Stimulated activated CD4-positive, alpha-beta T cell treated with anti-CD3 and anti-CD28 coated beads, Interleukin-1b, Interleukin-23, amount 100 ng/mL, for 48 hours (primary cell): ENCODE measurements around the gene IGFL1.
A peak's percentile ranks its signal among the peaks of the same experiment; 100 is the strongest.
"Not testable (repeated sequence)": the region's sequence is repeated elsewhere in the genome, so short reads cannot be mapped to it uniquely, and the experiment has no call there.

Source experiments
- DNase-seq: peaks from one replicate; pipeline ENCODE4 v3.0.0-alpha.2; 2020

Gene IGFL1

DNA sequence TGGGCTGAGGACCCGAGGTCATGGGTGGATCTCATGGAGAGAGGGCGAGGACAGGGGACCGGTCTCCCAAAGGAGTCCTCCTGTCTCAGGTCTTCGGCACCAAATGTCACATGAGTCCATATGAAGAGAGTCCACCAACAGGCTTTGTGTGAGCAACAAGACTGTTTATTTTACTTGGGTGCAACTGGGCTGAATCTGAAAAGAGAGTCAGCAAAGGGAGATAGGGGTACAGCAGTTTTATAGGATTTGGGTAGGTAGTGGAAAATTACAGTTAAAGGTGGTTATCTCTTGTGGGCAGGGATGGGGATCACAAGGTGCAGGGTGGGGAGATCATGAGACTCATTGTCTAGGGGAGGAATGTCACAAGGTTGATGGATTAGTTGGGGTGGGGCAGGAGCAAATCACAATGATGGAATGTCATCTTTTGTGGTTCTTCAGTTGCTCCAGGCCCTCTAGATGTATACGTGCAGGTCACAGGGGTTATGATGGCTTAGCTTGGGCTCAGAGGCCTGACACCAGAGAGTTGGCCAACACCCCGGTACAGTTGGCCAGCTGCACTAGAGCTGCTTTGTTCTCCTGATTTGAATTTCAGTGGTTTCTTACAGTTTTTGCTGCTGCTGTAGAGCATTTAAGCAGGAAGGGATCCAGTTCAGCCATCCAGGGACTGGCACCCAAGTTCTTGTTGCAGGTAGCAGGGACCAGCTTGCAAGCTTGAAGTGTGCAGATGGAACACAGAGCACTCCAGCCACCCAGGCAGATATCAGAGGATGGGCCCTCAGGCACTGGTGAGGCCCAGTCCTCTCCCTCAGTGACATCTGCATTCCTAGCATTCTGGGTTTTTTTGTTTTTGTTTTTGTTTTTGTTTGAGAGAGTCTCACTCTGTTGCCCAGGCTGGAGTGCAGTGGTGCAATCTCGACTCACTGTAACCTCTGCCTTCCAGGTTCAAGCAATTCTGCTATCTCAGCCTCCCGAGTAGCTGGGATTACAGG lies 26.4 kb upstream of the IGFL1 start:
- DNase-seq: no peak

DNA sequence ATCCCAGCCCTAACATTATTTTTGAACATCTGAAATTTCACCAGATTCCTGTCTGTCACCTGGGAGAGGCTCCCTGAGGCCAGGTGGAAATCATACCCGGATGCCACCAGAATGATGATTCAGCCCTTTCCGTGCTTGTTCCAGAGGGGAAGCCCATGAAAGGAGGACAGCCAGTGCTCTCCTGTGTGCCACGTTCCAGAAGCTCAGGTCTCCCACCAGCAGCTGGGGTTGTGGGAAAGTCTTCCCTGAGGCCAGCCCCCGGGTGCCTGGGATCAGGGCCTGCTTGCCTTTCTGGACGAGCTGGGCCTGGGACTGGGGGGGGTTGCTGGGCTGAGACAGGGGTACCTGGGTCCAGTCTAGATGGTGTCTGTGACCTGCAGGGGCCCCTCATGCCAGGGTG lies 25.5 kb upstream of the IGFL1 start:
- DNase-seq: no peak

DNA sequence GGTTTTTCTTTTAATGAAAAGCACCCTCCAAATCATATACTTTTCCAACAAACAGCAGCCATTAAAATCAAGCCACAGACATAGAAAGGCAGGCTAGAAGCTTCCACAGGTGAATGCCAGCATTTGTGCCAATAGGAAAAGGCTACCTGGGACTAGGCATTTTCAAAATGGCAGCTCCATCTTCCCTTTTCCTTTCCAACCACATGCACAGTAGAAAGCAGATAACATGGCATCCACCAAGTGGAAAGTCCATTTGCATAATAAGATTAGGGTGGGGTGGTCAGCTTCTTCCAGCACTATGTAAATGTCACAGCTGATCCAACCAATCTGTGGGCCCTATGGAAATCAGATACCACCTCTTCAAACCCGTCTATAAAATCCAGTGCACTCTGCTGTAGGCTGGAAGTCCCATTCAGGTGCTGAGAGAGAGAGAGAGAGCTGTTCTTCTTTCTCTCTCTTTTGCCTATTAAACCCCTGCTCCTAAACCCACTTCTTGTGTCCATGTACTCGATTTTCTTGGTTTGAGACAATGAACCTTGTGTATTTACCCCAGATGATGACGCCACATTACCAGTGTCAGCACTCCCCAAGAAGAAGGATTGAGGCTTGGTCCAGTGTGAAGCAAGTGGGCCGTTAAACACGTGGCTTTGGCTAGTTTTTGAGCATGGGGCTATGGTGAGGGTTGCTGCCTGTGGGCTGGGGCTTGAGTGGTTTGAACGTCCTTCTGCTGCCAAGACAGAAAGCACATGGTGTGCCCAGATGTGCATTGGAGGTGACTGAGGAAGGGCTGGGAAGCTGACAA lies 24.2 kb upstream of the IGFL1 start:
- no peak for DNase-seq

DNA sequence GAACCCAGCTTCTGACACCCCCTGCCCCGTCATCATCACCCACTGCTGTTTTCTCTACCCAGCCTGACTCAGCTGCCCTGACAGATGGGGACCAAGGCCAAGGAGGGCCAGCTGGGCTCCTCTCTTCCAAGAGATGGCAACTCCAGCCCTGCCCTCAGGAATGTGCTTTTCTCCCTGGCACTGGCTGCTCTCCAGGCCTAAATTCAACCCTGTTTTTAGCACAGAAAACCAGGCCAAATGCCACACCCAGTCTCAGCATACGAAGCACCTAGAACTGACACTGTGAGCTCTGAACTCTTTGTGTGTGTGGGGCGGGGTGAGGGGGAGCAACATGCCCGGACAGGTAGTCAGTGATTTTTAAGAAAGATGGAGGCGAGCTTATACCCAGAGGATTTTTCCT lies 23.4 kb upstream of the IGFL1 start:
- DNase-seq: no peak

DNA sequence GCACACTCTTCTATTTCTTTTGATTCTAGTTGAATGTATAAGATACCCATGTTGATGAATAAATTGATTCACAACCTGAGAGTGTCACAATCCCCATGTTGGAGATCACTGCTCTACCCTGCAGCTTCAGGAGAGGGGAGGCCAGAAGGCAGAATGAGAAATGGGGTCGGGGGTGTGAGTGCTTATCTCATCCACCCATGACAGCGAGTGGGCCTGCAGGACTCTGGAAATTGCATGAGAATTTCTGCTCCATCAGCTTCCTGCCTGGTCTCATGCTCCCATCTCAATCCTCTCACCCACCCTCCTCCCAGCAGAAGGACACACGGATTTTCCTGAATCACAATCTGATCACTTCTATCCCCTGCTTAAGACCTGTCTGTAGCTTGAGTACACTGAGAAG lies 22.9 kb upstream of the IGFL1 start:
- no peak for DNase-seq

DNA sequence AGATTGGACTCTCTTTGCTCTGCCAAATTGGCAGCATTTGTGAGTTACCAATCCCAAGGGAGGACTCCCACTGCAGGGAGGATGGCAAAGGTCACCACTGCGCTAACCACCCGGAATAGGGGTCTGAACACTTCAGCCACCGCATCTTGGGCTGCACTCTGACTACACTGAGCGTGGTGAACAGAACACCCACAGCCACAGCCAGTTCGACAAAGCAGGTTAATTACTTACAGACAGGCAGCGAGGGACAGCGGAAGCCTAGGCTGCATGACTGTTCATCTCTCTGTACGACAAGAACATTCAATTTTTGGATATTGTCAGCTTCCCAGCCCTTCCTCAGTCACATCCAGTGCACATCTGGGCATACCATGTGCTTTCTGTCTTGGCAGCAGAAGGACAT lies 21.7 kb upstream of the IGFL1 start:
- DNase-seq: not testable (repeated sequence)

DNA sequence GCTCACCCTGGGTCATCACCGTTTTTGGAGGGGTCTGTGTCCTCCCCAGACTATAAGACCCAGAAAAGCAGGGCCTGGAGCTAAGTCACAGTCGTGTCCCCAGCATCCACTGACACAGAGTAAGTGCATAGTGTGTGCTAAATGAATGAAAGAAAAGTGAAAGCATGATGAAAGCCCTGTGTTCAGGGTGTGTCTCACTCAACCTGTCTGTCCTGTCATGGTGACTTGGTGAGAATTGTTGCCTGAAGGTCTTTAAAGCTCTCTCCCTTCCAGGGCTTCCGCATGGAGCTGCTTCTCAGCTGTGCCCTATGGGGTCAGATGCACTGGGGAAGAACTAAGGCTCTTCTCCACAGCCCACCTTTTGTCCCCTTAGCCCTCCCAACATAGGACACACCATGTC lies 20.5 kb upstream of the IGFL1 start:
- DNase-seq: no peak

DNA sequence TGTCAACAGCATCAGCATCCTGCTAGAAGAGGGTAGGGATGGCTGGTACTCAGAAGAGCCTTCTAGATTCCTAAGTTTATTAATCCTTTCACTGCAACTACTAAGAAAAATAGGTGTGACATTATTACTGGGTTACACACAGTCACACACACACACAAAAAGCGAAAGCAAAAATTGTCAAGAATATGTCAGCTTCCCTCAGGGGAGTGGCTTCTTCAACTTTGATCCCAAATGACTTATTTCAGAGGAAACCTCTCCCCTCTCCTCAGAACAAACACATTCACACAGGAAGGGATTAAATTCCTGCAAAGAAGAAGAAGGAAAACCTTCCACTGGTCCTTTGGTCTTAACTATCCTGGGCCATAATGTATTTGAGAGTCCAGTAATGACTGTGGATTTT lies 20.1 kb upstream of the IGFL1 start:
- no peak for DNase-seq

DNA sequence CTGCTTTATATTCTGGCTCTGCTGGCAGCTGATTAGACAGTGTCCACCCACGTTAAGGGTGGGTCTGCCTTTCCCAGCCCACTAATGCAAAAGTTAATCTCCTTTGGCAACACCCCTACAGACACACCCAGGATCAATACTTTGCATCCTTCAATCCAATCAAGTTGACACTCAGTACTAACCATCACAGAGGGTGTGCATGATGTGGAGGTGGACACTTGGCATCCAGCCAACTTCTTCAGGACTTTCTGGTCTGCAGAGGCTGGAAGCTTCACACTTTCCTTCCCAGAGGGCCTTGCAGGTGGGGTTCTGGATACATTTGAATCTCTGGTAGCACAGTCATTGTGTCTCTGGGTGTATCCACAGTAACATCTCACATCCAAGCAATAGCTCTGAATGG lies 18.9 kb upstream of the IGFL1 start:
- no peak for DNase-seq

DNA sequence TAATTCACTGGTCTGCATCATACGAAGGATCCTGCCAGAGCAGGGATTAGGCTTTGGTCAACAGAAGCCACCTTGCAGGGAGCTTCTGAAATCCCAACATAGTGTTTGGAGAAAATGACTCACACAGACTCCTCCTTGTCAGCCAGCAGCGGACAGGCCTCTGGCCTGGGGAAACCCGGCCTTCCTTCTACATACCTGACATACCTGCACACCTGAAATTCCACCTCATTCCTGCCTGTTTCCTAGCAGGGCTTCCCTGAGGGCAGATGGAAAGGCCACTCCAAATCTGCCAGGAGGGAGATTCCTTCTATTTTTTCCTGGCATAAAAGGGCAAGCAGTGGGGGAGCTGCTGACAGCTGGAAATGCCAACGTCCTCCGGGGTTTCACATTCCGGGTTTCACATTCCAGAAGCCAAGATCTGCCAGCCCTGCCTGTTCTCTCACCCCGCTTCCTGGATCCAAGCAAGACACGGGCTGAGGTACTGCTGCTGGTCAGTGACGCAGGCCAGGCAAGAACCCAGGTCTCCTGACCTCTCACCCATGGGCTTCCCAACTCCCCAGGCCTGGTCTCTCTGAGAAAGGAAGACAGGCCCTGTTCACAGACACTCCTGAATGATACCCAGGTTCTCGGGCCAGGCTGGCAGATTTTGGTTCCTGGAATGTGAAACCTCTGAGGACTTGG lies 18.2 kb upstream of the IGFL1 start:
- no peak for DNase-seq

DNA sequence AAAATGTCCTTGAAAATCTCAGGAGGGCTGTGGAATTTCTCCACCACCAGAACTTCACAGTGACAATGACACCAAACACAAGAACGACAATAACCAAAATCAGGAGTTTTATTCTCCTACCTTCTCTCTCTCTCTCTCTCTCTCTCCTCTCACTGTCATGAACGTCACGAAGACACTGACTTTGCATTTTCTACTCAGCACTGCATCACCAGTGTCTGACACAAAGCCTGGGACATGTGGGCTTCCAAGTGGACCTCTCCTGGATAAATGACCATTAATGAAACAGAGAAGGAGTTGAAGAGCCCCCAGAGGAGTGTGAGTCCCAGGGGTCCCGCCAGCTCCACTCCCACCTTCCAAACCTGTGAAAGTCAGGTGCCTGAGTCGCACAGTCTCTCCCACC lies 16.9 kb upstream of the IGFL1 start:
- not testable (repeated sequence) for DNase-seq

DNA sequence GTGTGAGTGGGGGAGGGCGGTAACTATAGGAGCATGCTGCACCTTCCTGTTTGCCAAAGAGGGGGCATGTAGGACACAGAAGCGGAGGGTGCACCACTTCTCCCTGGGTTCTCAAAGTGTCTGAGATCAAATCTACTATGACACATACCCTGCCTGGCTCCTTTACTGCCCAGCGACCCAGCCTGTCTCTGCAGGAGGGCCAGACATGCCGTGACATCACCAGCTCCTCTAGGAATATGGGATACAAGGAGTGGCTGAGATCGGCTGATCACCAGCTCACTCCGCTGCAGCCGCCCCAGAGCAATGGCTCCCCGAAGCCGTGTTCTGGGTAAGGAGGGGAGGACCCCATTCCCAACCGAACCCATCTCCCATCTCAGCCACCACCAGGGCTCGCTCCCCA lies 16.4 kb upstream of the IGFL1 start:
- no peak for DNase-seq

DNA sequence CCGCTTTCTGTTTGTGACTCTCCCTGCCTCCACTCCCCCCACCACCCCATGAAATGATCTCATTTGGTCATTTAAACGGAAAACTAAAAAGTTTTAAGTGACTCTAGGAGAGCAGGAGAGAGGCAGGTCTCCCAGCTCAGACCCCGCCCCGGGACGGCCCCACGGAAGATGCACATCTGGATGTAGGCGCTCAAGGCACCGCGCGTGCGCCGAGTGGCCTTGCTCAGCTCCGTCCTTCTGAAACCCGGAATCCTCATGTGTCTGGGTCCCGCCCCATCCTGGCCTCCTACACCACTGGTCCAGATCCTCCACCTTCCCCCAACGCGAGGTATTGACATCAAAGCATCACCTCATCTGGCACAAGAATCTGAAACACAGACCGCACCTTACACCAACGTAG lies 15.7 kb upstream of the IGFL1 start:
- DNase-seq: no peak

DNA sequence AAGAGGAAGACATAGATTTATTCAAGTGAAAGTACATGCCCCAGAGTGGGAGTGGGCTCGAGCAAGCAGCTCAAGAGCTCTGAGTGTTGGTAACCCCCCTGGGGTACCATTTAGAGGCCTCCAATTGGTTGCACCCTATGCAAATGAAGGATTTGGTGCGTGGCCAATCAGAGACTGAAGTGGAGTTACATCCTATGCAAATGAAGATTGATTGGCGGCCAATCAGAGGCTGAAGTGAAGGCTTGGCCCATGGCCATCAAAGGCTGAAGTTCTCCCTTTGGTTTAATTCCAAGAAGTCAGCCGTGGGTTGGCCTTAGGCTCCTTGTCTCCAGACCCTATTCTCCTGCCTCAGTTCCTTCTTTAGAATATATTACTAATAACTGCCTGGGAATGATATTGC lies 12.9 kb upstream of the IGFL1 start:
- no peak for DNase-seq

DNA sequence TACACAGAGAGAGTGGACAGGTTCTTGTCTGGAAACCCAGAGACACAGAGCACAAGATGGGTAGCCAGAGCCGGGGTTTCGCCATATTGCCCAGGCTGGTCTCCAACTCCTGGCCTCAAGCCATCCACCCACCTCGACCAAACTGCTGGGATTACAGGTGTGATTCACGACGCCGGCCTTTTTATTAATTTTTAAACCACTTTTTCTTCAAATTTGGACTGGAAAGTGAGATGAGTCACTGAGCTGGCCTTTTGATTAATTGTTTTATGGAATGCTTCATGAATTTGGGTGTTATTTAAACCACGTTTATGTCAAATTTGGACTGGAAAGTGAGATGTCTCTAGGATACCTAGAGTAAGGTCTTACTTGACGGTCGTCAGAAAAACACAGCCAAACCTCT lies 12.1 kb upstream of the IGFL1 start:
- no peak for DNase-seq

DNA sequence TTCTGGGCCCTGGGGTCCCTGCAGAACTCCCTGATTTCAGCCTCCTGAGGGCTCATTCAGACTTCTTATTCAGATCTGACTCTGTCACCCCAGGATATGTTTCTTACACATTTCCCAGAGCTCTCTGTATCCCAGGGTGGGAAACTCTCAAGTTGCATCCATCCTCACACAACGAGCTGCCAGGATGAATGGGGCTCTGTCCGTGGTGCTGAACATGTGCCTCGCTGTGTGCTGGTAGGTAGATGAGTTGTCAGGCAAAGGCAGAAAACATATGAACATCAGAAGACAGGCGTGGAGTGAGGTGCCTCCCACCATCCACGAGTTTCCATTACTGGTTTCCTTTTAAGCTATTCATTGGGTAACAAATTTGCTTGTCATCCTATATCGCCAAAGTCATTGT lies 11.4 kb upstream of the IGFL1 start:
- DNase-seq: peak; percentile 32

DNA sequence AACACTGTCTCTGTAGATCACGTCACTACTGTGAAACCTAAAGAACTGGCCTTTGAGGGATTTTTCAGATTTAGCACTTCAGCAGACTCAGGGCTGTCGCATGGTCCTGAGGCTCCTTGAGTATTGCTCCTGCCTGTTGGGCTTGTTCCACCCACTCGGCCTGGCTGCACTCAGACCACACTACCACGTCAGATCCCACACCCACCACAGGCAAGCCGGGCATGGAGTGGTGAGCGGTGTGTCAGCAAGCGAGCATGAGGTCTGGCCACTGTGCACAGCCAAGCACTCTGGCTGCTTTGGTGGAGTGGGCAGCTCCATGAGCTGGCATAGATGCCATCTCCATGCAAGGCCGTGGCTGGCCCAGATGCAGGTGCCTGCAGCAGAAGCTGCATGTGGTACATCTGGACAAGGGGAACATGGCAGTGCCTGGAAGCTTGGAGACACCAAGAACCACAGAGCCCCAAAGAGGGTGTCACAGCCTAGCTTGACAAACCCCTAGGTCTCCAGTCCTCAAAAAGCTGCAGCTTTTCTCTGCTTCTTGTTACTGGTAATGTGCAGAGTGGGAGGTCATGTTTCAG lies 9.4 kb upstream of the IGFL1 start:
- no peak for DNase-seq

DNA sequence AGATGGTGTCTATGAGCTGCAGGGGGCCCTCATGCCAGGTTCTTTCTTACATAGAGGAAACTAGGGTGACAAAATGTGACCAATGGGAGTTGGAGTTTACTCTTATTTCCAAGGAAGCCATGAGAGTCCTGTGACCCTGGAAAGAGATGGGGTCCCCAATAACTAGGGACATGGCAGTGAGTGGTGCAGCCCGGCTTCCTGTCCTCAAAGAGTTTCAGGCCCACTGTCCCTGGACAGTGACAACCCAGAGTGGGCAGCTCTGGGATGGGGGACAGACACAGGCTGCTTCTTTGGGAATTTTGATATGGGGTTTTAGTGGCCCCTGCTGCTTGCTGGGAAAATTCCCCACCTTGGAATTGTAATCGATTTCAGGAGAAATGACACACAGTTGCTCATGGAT lies 8.4 kb upstream of the IGFL1 start:
- DNase-seq: no peak

DNA sequence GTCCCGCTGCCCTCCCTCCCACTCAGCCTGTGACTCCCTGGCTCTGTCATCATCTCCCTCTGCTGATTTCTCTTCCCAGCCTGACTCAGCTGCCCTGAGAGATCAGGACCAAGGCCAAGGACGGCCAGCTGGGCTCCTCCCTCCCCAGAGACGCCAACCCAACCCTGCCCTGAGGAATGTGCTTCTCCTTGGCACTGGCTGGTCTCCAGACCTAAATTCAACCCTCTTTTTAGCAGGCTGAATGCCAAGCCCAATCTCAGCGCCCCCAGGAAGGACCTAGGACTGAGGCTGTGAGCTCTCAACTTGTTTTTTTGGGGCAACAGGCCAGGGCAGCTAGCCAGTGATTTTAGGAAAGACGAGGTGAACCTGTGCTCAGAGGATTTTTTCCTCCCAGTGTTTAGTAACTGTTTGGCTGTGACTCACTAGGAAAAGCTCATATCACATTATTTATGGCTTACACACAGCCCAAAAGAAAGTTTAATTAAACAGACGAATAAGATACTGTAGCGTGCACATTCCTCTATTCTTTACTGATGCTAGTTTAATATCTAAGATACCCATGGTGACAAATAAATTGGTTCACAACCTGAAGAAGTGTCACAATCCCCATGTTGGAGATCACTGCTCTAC lies 7.4 kb upstream of the IGFL1 start:
- DNase-seq: no peak

DNA sequence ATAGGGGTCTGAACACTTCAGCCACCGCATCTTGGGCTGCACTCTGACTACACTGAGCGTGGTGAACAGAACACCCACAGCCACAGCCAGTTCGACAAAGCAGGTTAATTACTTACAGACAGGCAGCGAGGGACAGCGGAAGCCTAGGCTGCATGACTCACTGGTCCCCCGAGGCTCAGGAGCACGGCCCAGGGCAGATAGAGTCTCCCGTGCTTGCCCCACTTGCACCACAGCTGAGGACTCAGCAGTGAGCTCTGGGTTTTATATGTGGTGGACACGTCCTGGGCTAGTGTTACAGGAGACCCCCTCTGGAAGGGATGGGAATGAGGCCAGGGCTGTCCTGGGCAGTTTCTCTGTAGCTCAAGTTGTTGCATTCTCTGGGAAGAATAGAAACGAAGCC lies 5.8 kb upstream of the IGFL1 start:
- DNase-seq: not testable (repeated sequence)

DNA sequence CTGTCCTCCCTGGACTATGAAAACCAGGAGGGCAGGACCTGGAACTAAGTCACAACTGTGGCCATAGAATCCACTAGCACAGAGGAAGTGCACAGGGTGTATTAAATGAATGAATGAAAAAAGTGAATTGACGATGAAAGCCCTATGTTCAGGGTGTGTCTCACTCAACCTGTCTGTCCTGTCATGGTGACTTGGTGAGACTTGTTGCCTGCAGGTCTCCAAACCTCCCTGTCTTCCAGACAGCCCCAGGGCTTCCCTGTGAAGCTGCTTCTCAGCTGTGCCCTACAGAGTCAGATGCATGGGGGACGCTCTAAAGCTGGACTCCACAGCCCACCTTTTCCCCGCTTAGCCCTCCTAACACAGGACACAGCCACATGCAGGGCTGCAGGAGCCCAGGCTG lies 4.8 kb upstream of the IGFL1 start:
- no peak for DNase-seq

DNA sequence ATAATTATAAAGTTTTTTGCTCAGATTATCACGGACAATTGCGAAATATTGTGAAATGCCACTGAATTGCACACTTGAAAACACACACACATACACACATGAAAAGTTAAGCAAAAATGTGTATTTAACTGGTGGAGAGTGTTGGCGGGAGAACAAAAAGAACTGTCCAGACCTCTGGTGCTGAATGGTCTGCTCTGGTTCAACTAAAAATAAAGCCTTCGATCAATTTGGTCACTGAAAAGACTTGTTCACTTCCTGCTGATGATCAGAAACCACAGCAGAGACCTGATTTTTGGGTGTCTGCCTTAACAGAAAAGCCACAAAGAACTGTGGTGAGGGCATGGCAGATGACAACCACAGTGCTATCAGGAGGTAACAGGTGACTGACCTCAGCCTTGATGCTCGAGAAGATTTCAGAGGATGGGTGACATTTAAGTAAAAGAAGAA lies 4.0 kb upstream of the IGFL1 start:
- no peak for DNase-seq
